ENCODE data around the gene HIGD1A. TPM values are rescaled to one million over a fixed set of nuclear protein-coding genes. Genes with fewer than 3 reads are reported as not detected.

Gene HIGD1A
- total and polyA plus RNA-seq, 9 donors = 68.3 to 93.3 (median 81.3) TPM

DNA sequence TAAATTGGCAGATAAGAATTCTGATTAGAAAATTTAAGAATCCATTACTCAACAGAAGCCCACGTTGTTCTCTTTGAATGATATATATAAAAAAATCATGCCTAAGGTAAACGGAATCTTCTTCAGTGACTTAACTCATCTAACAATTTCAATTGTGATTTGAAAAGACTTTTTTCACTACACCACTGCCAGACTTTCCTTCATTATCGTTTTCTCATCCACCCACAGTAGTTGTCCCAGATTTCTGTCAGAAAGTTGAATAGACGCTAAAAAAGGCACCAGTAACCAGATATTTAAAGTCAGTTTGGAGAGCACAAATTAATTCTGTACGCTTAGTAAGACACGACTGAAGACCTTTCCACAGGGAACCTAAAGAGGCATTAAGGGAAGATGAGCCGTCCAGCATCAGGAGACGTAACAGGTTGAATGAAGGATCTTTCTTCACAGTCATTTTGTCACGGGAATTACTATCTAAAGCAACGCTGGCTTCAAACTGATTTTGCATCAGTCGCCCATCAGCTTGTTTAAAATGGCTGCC, 1.3 kb downstream of the HIGD1A start:
- WGBS (ENCODE audit: insufficient coverage) = 34% methylated on average over 8 of the region's 11 CpGs
- peak overlapping the region; percentile 98 for H3K27ac ChIP-seq (ENCODE audit: low read length)

DNA sequence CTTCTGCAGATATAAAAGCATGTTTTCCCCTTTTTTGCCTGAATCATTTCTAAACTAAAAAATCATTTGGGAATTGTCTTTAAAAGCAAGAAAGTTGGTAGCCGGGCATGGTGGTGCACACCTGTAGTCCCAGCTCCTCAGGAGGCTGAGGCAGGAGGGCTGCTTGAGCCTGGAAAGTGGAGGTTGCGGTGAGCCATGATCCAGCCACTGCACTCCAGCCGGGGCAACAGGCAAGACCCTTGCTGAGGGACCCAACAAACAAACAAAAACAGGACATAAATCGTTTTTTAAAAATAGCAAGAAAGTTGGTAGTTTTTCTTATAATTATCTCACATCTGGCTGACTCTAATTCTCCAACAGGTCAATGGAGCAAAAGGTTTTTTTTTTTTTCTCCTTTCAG, 2.5 kb downstream of the HIGD1A start:
- WGBS (ENCODE audit: insufficient coverage) = no CpG with 5 or more reads among the region's 4 CpGs
- no peak overlapping the region for H3K4me3 ChIP-seq (ENCODE audit: low read length)
- no peak for DNase-seq
- peaks cover 10% of the 10 kb centered on the region for H3K27me3 ChIP-seq (ENCODE audit: control insufficient read depth, insufficient read depth, low read length)
- peaks cover 11% of the 10 kb centered on the region for H3K4me1 ChIP-seq (ENCODE audit: control insufficient read depth, insufficient read depth, low read length)
- H3K9me3 ChIP-seq (replicated peaks; ENCODE audit: control insufficient read depth, low read depth, low read length) = no peaks in the 10 kb centered on the region
- H3K27ac ChIP-seq (ENCODE audit: low read length) = no peak overlapping the region
- H3K36me3 ChIP-seq (ENCODE audit: control insufficient read depth, insufficient read depth, low read length) = no peaks in the 10 kb centered on the region

More for the DNA sequence above, 1.3 kb downstream of the HIGD1A start:
- no peak for DNase-seq
- Histone ChIP-seq H3K36me3 (ENCODE audit: control insufficient read depth, insufficient read depth, low read length) (no peaks in the 10 kb centered on the region), H3K9me3 (replicated peaks; ENCODE audit: control insufficient read depth, low read depth, low read length) (no peaks in the 10 kb centered on the region), H3K4me1 (ENCODE audit: control insufficient read depth, insufficient read depth, low read length) (peaks cover 11% of the 10 kb centered on the region), H3K27me3 (ENCODE audit: control insufficient read depth, insufficient read depth, low read length) (peaks cover 10% of the 10 kb centered on the region), H3K4me3 (ENCODE audit: low read length) (peak overlapping the region; percentile 86)

DNA sequence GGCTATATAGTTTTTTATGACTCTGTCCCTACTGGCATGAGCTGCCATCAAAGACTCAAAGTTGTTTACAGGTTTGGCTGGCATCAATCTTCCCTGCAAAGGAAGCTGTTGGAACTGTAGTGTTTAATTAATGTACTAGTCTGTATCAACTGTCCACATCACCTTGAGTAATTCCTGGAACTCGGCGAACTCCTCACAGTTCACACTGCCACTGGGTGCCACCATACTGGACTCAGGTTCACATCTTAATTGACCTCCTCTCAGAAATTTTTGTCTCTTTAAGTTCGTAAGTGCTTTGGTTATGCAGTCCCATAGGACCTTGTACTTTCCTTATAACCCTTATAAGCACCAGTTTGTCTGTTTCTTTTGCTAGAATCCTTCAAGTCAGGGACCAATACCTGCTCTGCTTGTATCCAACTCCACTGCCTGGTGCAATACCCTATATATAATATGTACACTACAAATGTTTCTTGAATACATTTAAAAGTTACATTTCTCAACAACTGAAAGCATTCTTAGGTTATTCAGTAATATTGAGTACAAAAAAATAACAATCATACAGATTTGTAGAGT, 3.2 kb downstream of the HIGD1A start:
- WGBS (ENCODE audit: insufficient coverage) = 75% methylated on average over 2 of the region's 3 CpGs
- Histone ChIP-seq H3K27ac (ENCODE audit: low read length) (no peak overlapping the region), H3K4me3 (ENCODE audit: low read length) (no peak overlapping the region), H3K4me1 (ENCODE audit: control insufficient read depth, insufficient read depth, low read length) (peaks cover 11% of the 10 kb centered on the region), H3K36me3 (ENCODE audit: control insufficient read depth, insufficient read depth, low read length) (peaks cover 3% of the 10 kb centered on the region), H3K9me3 (replicated peaks; ENCODE audit: control insufficient read depth, low read depth, low read length) (peaks cover 4% of the 10 kb centered on the region), H3K27me3 (ENCODE audit: control insufficient read depth, insufficient read depth, low read length) (peaks cover 7% of the 10 kb centered on the region)
- DNase-seq = no peak

DNA sequence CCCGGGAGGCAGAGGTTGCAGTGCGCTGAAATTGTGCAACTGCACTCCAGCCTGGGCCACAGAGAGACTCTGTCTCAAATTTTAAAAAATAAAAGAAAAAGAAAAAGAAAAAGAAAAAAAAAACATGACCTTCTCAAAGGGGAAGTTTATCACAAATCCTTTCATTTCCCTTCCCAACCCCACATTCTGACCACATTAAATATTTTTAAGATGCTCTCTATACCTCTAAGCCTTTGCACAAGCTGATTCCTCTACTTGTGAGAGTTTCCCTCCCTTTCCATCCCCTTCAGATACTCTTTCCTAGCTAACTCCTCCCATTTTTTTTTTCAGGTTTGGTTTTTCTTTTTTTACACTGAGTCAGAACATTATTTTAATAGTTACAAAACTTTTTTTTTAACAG, 4.0 kb downstream of the HIGD1A start:
- peaks cover 4% of the 10 kb centered on the region for H3K9me3 ChIP-seq (replicated peaks; ENCODE audit: control insufficient read depth, low read depth, low read length)
- H3K27ac ChIP-seq (ENCODE audit: low read length) = no peak overlapping the region
- H3K4me3 ChIP-seq (ENCODE audit: low read length) = no peak overlapping the region
- H3K36me3 ChIP-seq (ENCODE audit: control insufficient read depth, insufficient read depth, low read length) = peaks cover 3% of the 10 kb centered on the region
- H3K4me1 ChIP-seq (ENCODE audit: control insufficient read depth, insufficient read depth, low read length) = peaks cover 9% of the 10 kb centered on the region
- no peak for DNase-seq
- H3K27me3 ChIP-seq (ENCODE audit: control insufficient read depth, insufficient read depth, low read length) = peaks cover 2% of the 10 kb centered on the region
- WGBS (ENCODE audit: insufficient coverage) = no CpG with 5 or more reads among the region's 2 CpGs

DNA sequence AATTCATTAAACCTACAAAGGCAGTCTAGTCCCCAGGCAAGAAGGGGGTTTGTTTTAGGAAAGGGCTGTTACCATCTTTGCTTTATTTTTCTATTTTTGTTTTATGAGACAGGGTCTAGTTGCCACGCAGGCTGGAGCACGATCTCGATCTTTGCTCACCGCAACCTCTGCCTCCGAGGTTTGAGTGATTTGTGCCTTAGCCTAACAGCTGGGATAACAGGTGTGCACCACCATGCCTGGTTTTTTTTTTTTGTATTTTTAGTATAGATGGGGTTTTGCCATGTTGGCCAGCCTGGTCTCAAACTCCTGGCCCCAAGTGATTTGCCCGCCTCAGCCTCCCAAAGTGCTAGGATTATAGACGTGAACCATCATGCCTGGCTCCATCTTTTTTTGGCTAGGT, 4.9 kb downstream of the HIGD1A start:
- Histone ChIP-seq H3K36me3 (ENCODE audit: control insufficient read depth, insufficient read depth, low read length) (peaks cover 3% of the 10 kb centered on the region), H3K4me1 (ENCODE audit: control insufficient read depth, insufficient read depth, low read length) (peaks cover 6% of the 10 kb centered on the region), H3K9me3 (replicated peaks; ENCODE audit: control insufficient read depth, low read depth, low read length) (peaks cover 4% of the 10 kb centered on the region), H3K27ac (ENCODE audit: low read length) (no peak overlapping the region), H3K27me3 (ENCODE audit: control insufficient read depth, insufficient read depth, low read length) (no peaks in the 10 kb centered on the region), H3K4me3 (ENCODE audit: low read length) (no peak overlapping the region)
- no peak for DNase-seq
- WGBS (ENCODE audit: insufficient coverage) = 73% methylated on average over 6 of the region's 7 CpGs

DNA sequence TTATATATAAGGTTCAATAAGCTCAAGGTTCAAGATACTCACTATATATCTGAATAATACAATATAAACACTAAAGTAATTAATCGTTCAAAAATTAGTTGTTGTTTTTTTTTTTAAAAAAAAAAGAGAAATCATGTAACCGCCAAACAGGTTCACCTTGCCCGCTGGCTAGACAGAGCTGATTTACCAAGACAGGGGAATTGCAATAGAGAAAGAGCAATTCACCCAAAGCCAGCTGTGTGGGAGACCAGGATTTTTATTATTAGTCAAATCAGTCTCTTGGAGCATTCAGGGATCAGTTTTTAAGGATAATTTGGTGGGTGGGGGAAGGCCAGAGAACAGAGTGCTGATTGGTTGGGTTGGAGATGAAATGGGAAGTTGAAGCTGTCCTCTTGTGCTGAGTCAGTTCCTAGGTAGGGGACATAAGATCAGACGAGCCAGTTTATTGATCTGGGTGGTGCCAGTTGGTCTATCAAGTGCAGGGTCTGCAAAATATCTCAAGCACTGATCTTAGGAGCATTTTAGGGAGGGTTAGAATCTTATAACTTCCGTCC, 7.9 kb downstream of the HIGD1A start:
- H3K36me3 ChIP-seq (ENCODE audit: control insufficient read depth, insufficient read depth, low read length) = peaks cover 10% of the 10 kb centered on the region
- peaks cover 4% of the 10 kb centered on the region for H3K9me3 ChIP-seq (replicated peaks; ENCODE audit: control insufficient read depth, low read depth, low read length)
- H3K4me1 ChIP-seq (ENCODE audit: control insufficient read depth, insufficient read depth, low read length) = no peaks in the 10 kb centered on the region
- 100% methylated on average over 2 of the region's 5 CpGs for WGBS (ENCODE audit: insufficient coverage)
- DNase-seq = no peak
- no peak overlapping the region for H3K27ac ChIP-seq (ENCODE audit: low read length)
- no peaks in the 10 kb centered on the region for H3K27me3 ChIP-seq (ENCODE audit: control insufficient read depth, insufficient read depth, low read length)
- no peak overlapping the region for H3K4me3 ChIP-seq (ENCODE audit: low read length)

DNA sequence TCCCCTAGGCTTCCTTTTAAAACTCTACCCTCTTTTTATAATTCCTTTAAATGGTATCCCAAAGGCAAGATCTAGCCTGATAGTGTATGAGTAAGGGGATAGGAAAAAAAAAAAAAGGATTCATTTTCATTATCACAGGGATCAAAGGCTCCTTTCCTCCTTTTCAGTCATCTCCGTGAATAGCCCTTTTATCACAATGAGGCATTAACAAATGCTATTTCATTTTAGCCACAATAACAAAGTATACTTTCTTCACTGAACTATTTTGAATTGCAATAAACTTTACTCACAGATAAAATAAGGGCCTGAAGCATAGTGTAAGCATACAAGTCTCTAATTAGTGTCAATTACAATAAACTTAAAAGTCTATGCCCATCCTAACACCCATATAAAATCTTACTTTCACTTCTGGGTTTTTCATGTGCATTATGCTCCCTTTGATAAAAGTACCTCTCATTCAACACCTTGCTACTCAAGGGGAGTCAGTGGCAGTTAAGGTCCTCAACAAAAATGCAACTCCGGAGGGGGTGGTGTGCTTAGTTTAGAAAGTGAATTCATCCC, 8.6 kb downstream of the HIGD1A start:
- Histone ChIP-seq H3K4me1 (ENCODE audit: control insufficient read depth, insufficient read depth, low read length) (no peaks in the 10 kb centered on the region), H3K4me3 (ENCODE audit: low read length) (no peak overlapping the region), H3K27me3 (ENCODE audit: control insufficient read depth, insufficient read depth, low read length) (no peaks in the 10 kb centered on the region), H3K36me3 (ENCODE audit: control insufficient read depth, insufficient read depth, low read length) (peaks cover 10% of the 10 kb centered on the region), H3K9me3 (replicated peaks; ENCODE audit: control insufficient read depth, low read depth, low read length) (peaks cover 4% of the 10 kb centered on the region), H3K27ac (ENCODE audit: low read length) (no peak overlapping the region)
- DNase-seq = no peak
- WGBS (ENCODE audit: insufficient coverage) = no CpG with 5 or more reads among the region's 2 CpGs

DNA sequence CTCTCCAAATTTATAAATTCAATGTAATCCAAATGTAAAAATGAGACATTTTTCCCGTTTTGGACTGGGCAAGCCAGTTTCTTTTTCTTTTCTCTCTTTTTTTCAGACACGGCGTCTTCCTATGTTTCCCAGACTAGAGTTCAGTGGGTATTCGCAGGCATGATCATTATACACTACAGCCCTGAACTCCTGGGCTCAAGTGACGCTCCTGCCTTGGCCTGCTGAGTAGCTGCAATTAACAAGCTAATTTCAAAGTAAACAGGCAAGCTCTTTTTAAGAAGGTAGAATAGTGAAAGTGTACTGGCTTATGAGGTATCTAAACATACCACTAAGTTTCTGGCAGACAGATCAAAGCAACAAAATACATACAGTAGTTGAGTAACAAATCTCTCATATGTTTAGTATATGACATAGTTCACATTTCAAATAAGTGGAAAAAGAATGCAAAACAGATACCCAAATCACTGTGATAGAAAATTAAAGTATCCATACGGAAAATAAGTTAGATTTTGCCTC, 13.5 kb downstream of the HIGD1A start:
- no peak overlapping the region for H3K27ac ChIP-seq (ENCODE audit: low read length)
- 83% methylated on average over 3 of the region's 6 CpGs for WGBS (ENCODE audit: insufficient coverage)
- no peaks in the 10 kb centered on the region for H3K27me3 ChIP-seq (ENCODE audit: control insufficient read depth, insufficient read depth, low read length)
- no peaks in the 10 kb centered on the region for H3K9me3 ChIP-seq (replicated peaks; ENCODE audit: control insufficient read depth, low read depth, low read length)
- no peak overlapping the region for H3K4me3 ChIP-seq (ENCODE audit: low read length)
- H3K4me1 ChIP-seq (ENCODE audit: control insufficient read depth, insufficient read depth, low read length) = no peaks in the 10 kb centered on the region
- DNase-seq = no peak
- peaks cover 8% of the 10 kb centered on the region for H3K36me3 ChIP-seq (ENCODE audit: control insufficient read depth, insufficient read depth, low read length)

DNA sequence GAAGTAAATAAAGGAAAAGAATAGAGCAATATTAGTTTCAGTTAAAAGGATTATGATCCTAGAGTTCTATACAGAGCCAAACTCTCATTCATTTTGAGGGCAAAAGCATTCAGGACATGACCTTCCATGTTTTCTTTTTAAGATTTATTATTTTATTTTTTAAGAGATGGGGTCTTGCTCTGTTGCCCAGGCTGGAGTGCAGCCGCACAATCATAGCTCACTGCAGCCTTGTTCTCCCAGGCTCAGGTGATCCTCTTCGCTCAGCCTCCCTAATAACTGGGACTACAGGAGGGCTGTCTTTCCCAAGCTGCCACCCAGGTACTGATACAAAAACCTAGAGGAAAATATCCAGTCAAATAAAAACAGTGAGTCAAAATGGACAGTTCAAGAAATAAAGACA, 17.7 kb downstream of the HIGD1A start:
- Histone ChIP-seq H3K27me3 (ENCODE audit: control insufficient read depth, insufficient read depth, low read length) (no peaks in the 10 kb centered on the region), H3K9me3 (replicated peaks; ENCODE audit: control insufficient read depth, low read depth, low read length) (no peaks in the 10 kb centered on the region), H3K4me3 (ENCODE audit: low read length) (no peak overlapping the region), H3K36me3 (ENCODE audit: control insufficient read depth, insufficient read depth, low read length) (peaks cover 4% of the 10 kb centered on the region), H3K27ac (ENCODE audit: low read length) (no peak overlapping the region), H3K4me1 (ENCODE audit: control insufficient read depth, insufficient read depth, low read length) (no peaks in the 10 kb centered on the region)
- 100% methylated on average over 1 of the region's 2 CpGs for WGBS (ENCODE audit: insufficient coverage)
- no peak for DNase-seq

DNA sequence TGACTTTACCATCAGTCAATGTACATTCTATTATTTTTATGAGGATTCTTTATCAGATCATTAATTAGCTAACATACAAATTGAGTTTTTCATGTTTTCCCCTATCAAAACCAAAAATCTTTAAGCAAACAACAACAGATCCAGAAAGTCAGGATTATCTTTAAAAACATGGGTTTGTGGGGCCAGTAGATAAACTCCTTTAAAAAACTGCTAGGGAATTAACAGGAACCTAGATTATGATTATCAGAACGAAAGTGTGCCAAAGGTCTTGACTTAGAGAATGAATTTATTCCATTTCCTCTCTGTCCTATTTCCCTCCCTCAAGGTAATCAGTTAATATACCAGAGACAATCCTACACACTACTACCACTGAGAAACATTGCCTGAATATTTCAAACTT, 18.1 kb downstream of the HIGD1A start:
- Histone ChIP-seq H3K4me3 (ENCODE audit: low read length) (no peak overlapping the region), H3K36me3 (ENCODE audit: control insufficient read depth, insufficient read depth, low read length) (peaks cover 4% of the 10 kb centered on the region), H3K9me3 (replicated peaks; ENCODE audit: control insufficient read depth, low read depth, low read length) (no peaks in the 10 kb centered on the region), H3K27me3 (ENCODE audit: control insufficient read depth, insufficient read depth, low read length) (no peaks in the 10 kb centered on the region), H3K4me1 (ENCODE audit: control insufficient read depth, insufficient read depth, low read length) (no peaks in the 10 kb centered on the region), H3K27ac (ENCODE audit: low read length) (no peak overlapping the region)
- no peak for DNase-seq
- WGBS (ENCODE audit: insufficient coverage) = no CpG with 5 or more reads among the region's 1 CpG
